ENCODE results near the gene AGPS. TPM values are rescaled to one million over a fixed set of nuclear protein-coding genes. Genes with fewer than 3 reads are reported as not detected.

AGPS gene
- total RNA-seq, 1 donor from 2014 or later = 34.5 TPM

GRCh38 chr2:177528351-177528933 lies 135.9 kb downstream of the AGPS start:
- DNase-seq (ENCODE audit: low spot score) = no peak

- no peak for DNase-seq (ENCODE audit: low spot score)
Observed at GRCh38 chr2:177529166-177529565, 136.6 kb downstream of the AGPS start.

- DNase-seq (ENCODE audit: low spot score) = no peak
Observed at GRCh38 chr2:177530561-177530960, 138.0 kb downstream of the AGPS start.

- no peak for DNase-seq (ENCODE audit: low spot score)
Observed at GRCh38 chr2:177531706-177532105, 139.1 kb downstream of the AGPS start.

- DNase-seq (ENCODE audit: low spot score) = no peak
Observed at GRCh38 chr2:177532567-177532966, 140.0 kb downstream of the AGPS start.

GRCh38 chr2:177533253-177533652 lies 140.7 kb downstream of the AGPS start:
- DNase-seq (ENCODE audit: low spot score) = no peak

GRCh38 chr2:177535000-177535399 lies 142.4 kb downstream of the AGPS start:
- DNase-seq (ENCODE audit: low spot score) = no peak

GRCh38 chr2:177535958-177536504 lies 143.5 kb downstream of the AGPS start:
- no peak for DNase-seq (ENCODE audit: low spot score)

- DNase-seq (ENCODE audit: low spot score) = no peak
Observed at GRCh38 chr2:177537213-177537612, 144.6 kb downstream of the AGPS start.

GRCh38 chr2:177537636-177538035 lies 145.1 kb downstream of the AGPS start:
- DNase-seq (ENCODE audit: low spot score) = no peak

- no peak for DNase-seq (ENCODE audit: low spot score)
Observed at GRCh38 chr2:177538323-177538722, 145.8 kb downstream of the AGPS start.

GRCh38 chr2:177540283-177540682 lies 147.7 kb downstream of the AGPS start:
- no peak for DNase-seq (ENCODE audit: low spot score)

- DNase-seq (ENCODE audit: low spot score) = no peak
Observed at GRCh38 chr2:177541258-177541991, 148.9 kb downstream of the AGPS start.

GRCh38 chr2:177542396-177542795 lies 149.8 kb downstream of the AGPS start:
- DNase-seq (ENCODE audit: low spot score) = no peak

GRCh38 chr2:177543007-177543760 lies 150.6 kb downstream of the AGPS start:
- DNase-seq (ENCODE audit: low spot score) = no peak

- DNase-seq (ENCODE audit: low spot score) = no peak
Observed at GRCh38 chr2:177545143-177545542, 152.6 kb downstream of the AGPS start.

- no peak for DNase-seq (ENCODE audit: low spot score)
Observed at GRCh38 chr2:177545981-177546585, 153.5 kb downstream of the AGPS start.

GRCh38 chr2:177547122-177547521 lies 154.5 kb downstream of the AGPS start:
- DNase-seq (ENCODE audit: low spot score) = no peak

- DNase-seq (ENCODE audit: low spot score) = no peak
Observed at GRCh38 chr2:177547772-177548171, 155.2 kb downstream of the AGPS start.

GRCh38 chr2:177548636-177549035 lies 156.1 kb downstream of the AGPS start:
- no peak for DNase-seq (ENCODE audit: low spot score)

GRCh38 chr2:177549171-177549570 lies 156.6 kb downstream of the AGPS start:
- no peak for DNase-seq (ENCODE audit: low spot score)
